ENCODE measurements around the gene OSBPL2. TPM values are rescaled to one million over a fixed set of nuclear protein-coding genes. Genes with fewer than 3 reads are reported as not detected.

Gene OSBPL2
- total and polyA plus RNA-seq, 4 donors = 9.9 to 19.7 (median 12.3) TPM

DNA sequence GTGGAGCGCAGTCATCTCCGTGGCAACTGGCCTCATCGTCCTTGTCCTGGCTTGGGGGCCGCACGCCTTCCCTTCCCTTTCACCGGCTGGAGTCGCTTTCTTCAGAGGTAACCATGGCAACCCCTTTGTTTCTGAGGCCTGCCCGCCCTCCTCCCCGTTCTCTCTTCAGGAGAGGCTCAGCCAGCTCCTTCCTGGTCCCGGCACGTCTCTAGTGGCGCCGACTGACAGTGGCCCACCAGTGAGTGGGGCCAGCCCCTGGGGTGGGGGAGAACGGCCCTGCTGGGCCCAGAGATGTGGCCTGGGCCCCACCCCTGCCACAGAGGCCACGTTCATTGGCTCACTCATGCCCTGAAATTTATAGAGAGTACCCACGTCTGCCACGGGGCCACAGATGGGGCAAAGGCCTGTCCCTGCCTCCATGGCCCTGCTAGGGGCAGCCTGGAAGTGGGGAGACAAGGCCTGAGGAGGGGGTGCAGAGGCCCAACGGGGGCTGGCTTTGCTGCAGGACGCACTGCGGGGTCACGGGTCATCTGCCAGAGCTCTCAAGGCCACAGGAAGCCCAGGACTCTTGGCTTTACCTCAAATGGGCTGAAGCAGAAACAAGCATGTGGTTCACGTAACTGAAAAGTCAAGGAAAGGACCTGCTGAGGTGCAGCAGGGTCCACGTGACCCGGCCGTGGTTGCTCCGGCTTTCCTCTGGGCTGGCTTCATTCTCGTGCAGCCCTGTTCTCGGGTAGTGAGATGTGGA lies 1.4 kb upstream of the OSBPL2 start:
- H3K9me3 ChIP-seq (ENCODE audit: control insufficient read depth in 4 of 4, low read length in 3 of 4) = no peaks in the 10 kb centered on the region
- TF ChIP-seq NR2F2 (IDR thresholded peaks at IDR 0.05) (no peak), TAF1 (conservative IDR thresholded peaks at IDR 0.05) (no peak), JUND (IDR thresholded peaks at IDR 0.05) (no peak), GABPA (IDR thresholded peaks at IDR 0.05 in 1 of 2, conservative IDR thresholded peaks at IDR 0.05 in 1 of 2) (no peak)
- no peaks in the 10 kb centered on the region for H3K27me3 ChIP-seq (ENCODE audit: control insufficient read depth in 4 of 4, insufficient read depth in 4 of 4, low read length in 3 of 4)
- H3K27ac ChIP-seq (ENCODE audit: low read depth in 1 of 2, low read length in 2 of 2) = no peak overlapping the region
- H3K36me3 ChIP-seq (ENCODE audit: control insufficient read depth in 4 of 4, insufficient read depth in 3 of 4, low read depth in 1 of 4, low read length in 3 of 4) = no peaks in the 10 kb centered on the region
- no peak overlapping the region for H3K4me3 ChIP-seq (ENCODE audit: low read depth in 1 of 3, low read length in 3 of 3)
- H3K4me1 ChIP-seq (ENCODE audit: control insufficient read depth in 4 of 4, insufficient read depth in 4 of 4, low read length in 3 of 4) = peaks cover 10 to 23% (median 11%) of the 10 kb centered on the region in 4 donors
- WGBS = 78% methylated on average over 28 of the region's 28 CpGs
- no peak overlapping the region for H3K9ac ChIP-seq (ENCODE audit: low read depth in 1 of 2, low read length in 2 of 2)
- DNase-seq (ENCODE audit: low spot score) = no peak

DNA sequence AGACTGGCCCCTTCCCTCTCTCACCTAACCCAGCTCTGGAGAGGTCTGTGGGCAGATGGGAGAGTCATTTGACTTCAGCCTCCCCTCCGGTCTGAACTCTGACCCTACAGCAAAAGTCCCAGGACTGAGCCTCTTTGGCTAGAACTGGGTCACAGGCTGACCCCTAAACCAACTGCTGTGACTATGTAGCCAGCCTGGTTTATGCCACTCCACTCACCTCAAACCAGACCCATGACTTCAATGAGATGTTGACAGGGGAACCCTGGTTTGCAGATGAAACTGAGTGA lies 864 bp upstream of the OSBPL2 start:
- no peak overlapping the region for H3K9ac ChIP-seq (ENCODE audit: low read depth in 1 of 2, low read length in 2 of 2)
- 31% methylated on average over 1 of the region's 1 CpG for WGBS
- H3K4me3 ChIP-seq (ENCODE audit: low read depth in 1 of 3, low read length in 3 of 3) = peak overlapping the region in 1 of 3 donors; percentile 4
- no peak for DNase-seq (ENCODE audit: low spot score)
- peak overlapping the region in 1 of 2 donors; percentile 16 for H3K27ac ChIP-seq (ENCODE audit: low read depth in 1 of 2, low read length in 2 of 2)
- H3K4me1 ChIP-seq (ENCODE audit: control insufficient read depth in 4 of 4, insufficient read depth in 4 of 4, low read length in 3 of 4) = peaks cover 10 to 23% (median 12%) of the 10 kb centered on the region in 4 donors
- no peak for TF ChIP-seq YY1 (IDR thresholded peaks at IDR 0.05)
- TF ChIP-seq, protein P1, sequence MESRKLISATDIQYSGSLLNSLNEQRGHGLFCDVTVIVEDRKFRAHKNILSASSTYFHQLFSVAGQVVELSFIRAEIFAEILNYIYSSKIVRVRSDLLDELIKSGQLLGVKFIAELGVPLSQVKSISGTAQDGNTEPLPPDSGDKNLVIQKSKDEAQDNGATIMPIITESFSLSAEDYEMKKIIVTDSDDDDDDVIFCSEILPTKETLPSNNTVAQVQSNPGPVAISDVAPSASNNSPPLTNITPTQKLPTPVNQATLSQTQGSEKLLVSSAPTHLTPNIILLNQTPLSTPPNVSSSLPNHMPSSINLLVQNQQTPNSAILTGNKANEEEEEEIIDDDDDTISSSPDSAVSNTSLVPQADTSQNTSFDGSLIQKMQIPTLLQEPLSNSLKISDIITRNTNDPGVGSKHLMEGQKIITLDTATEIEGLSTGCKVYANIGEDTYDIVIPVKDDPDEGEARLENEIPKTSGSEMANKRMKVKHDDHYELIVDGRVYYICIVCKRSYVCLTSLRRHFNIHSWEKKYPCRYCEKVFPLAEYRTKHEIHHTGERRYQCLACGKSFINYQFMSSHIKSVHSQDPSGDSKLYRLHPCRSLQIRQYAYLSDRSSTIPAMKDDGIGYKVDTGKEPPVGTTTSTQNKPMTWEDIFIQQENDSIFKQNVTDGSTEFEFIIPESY (IDR thresholded peaks at IDR 0.05) = no peak
- TF ChIP-seq HNF4A (conservative IDR thresholded peaks at IDR 0.05) = peak in 1 of 2 donors; percentile 27
- TF ChIP-seq, protein P2, sequence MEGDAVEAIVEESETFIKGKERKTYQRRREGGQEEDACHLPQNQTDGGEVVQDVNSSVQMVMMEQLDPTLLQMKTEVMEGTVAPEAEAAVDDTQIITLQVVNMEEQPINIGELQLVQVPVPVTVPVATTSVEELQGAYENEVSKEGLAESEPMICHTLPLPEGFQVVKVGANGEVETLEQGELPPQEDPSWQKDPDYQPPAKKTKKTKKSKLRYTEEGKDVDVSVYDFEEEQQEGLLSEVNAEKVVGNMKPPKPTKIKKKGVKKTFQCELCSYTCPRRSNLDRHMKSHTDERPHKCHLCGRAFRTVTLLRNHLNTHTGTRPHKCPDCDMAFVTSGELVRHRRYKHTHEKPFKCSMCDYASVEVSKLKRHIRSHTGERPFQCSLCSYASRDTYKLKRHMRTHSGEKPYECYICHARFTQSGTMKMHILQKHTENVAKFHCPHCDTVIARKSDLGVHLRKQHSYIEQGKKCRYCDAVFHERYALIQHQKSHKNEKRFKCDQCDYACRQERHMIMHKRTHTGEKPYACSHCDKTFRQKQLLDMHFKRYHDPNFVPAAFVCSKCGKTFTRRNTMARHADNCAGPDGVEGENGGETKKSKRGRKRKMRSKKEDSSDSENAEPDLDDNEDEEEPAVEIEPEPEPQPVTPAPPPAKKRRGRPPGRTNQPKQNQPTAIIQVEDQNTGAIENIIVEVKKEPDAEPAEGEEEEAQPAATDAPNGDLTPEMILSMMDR (IDR thresholded peaks at IDR 0.05; ENCODE audit: low read depth, low read length, missing input control) = no peak
- no peaks in the 10 kb centered on the region for H3K9me3 ChIP-seq (ENCODE audit: control insufficient read depth in 4 of 4, low read length in 3 of 4)
- no peaks in the 10 kb centered on the region for H3K36me3 ChIP-seq (ENCODE audit: control insufficient read depth in 4 of 4, insufficient read depth in 3 of 4, low read depth in 1 of 4, low read length in 3 of 4)
- no peaks in the 10 kb centered on the region for H3K27me3 ChIP-seq (ENCODE audit: control insufficient read depth in 4 of 4, insufficient read depth in 4 of 4, low read length in 3 of 4)

DNA sequence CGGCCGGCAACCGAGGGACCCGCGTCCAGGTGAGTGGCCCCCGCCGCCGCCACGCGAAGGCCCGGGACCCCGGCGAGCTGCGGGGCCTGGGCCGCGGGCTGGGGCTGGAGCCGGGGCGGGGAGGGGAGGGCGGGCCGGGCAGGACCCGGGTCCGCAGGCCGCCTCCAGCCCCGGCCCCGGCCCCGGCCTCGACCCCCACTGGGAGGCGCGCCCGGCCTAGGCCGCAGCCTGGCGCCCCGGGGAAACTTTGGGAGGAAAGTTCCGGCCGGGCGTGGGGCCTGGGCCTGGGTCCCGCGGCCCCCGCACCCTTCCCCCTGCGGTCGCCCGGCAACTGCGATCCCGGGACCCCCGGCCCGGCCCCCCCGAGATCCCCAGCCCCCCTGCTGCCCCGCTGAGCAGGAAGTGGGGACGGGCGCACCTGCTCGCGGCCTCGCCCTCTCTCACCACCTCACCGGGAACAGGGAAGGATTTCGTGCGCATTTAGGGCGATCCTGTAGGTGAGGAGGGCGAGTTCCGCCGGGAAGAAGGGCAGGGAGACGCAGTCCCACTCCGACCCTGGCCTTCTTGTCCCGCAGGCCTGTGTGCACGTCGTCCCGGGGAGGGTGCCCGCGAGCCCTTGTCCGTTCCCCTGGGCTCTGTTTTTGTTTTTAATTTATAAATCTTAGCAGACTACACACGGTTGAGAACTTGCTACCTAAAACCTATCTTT lies 402 bp downstream of the OSBPL2 start:
- no peaks in the 10 kb centered on the region for H3K9me3 ChIP-seq (ENCODE audit: control insufficient read depth in 4 of 4, low read length in 3 of 4)
- under 1% methylated on average over 70 of the region's 70 CpGs for WGBS
- peaks cover 12 to 23% (median 13%) of the 10 kb centered on the region in 4 donors for H3K4me1 ChIP-seq (ENCODE audit: control insufficient read depth in 4 of 4, insufficient read depth in 4 of 4, low read length in 3 of 4)
- peaks cover 0 to 4% (median 0%) of the 10 kb centered on the region in 4 donors for H3K36me3 ChIP-seq (ENCODE audit: control insufficient read depth in 4 of 4, insufficient read depth in 3 of 4, low read depth in 1 of 4, low read length in 3 of 4)
- H3K27me3 ChIP-seq (ENCODE audit: control insufficient read depth in 4 of 4, insufficient read depth in 4 of 4, low read length in 3 of 4) = no peaks in the 10 kb centered on the region
- no peak for DNase-seq (ENCODE audit: low spot score)
- H3K9ac ChIP-seq (ENCODE audit: low read depth in 1 of 2, low read length in 2 of 2) = peak overlapping the region; percentile 30 to 73
- peak overlapping the region; percentile 51 to 62 for H3K27ac ChIP-seq (ENCODE audit: low read depth in 1 of 2, low read length in 2 of 2)
- H3K4me3 ChIP-seq (ENCODE audit: low read depth in 1 of 3, low read length in 3 of 3) = peak overlapping the region; percentile 53 to 94 (median 91)
- TF ChIP-seq TAF1 (conservative IDR thresholded peaks at IDR 0.05) (no peak), NR2F2 (IDR thresholded peaks at IDR 0.05) (no peak), YY1 (IDR thresholded peaks at IDR 0.05) (no peak), HNF4A (conservative IDR thresholded peaks at IDR 0.05) (no peak), FOXA1 (IDR thresholded peaks at IDR 0.05) (no peak), JUND (IDR thresholded peaks at IDR 0.05) (no peak), GABPA (IDR thresholded peaks at IDR 0.05 in 1 of 2, conservative IDR thresholded peaks at IDR 0.05 in 1 of 2) (no peak), FOXA2 (IDR thresholded peaks at IDR 0.05) (no peak), EGR1 (IDR thresholded peaks at IDR 0.05; ENCODE audit: low read depth in 2 of 2) (no peak), HNF4G (IDR thresholded peaks at IDR 0.05) (no peak)
- TF ChIP-seq, protein P3, sequence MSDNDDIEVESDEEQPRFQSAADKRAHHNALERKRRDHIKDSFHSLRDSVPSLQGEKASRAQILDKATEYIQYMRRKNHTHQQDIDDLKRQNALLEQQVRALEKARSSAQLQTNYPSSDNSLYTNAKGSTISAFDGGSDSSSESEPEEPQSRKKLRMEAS (IDR thresholded peaks at IDR 0.05) = no peak
- TF ChIP-seq, protein P1 (IDR thresholded peaks at IDR 0.05) = no peak
- TF ChIP-seq, protein P4, sequence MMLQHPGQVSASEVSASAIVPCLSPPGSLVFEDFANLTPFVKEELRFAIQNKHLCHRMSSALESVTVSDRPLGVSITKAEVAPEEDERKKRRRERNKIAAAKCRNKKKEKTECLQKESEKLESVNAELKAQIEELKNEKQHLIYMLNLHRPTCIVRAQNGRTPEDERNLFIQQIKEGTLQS (IDR thresholded peaks at IDR 0.05) = no peak
- TF ChIP-seq, protein P2 (IDR thresholded peaks at IDR 0.05; ENCODE audit: low read depth, low read length, missing input control) = no peak

Data from liver (tissue), 9 donors.